GM23338 (cell line): ENCODE results near the gene VRK3. TPM values are rescaled to one million over a fixed set of nuclear protein-coding genes. Genes with fewer than 3 reads are reported as not detected.

ENCODE experiments used
- ATAC-seq: fragments of 200-7000 bp; cut with Tn5 transposase; 3 replicates; pipeline ENCODE4 v1.9.1; 2020
- DNase-seq: peaks from one replicate; pipeline ENCODE4 v3.0.0-alpha.2; 2015; ENCODE audit warnings: low spot score
- H2AFZ ChIP-seq: fragments of 200-600 bp; sonication (generic); 2 replicates; pipeline ENCODE4 v1.8.0; 2016; ENCODE audit warnings: antibody characterized with exemption, mild to moderate bottlenecking, moderate library complexity
- H3F3A ChIP-seq: fragments of 200-600 bp; sonication (generic); replicated peaks from 2 replicates; pipeline ENCODE4 v1.8.0; 2017; ENCODE audit warnings: antibody characterized with exemption, mixed run types, low read depth
- H3K27ac ChIP-seq: fragments of 200-600 bp; sonication (generic); 2 replicates; pipeline ENCODE4 v1.6.1; 2016; ENCODE audit warnings: low read depth
- H3K27me3 ChIP-seq: fragments of 200-600 bp; sonication (generic); 2 replicates; pipeline ENCODE4 v1.8.0; 2016; ENCODE audit warnings: mild to moderate bottlenecking, mixed run types, moderate library complexity; ENCODE audit not compliant: insufficient read depth
- H3K36me3 ChIP-seq: fragments of 200-600 bp; sonication (generic); 2 replicates; pipeline ENCODE4 v1.8.0; 2016; ENCODE audit warnings: mild to moderate bottlenecking; ENCODE audit not compliant: insufficient read depth
- H3K4me1 ChIP-seq: fragments of 200-600 bp; sonication (generic); 2 replicates; pipeline ENCODE4 v1.8.0; 2016; ENCODE audit warnings: mild to moderate bottlenecking, moderate library complexity; ENCODE audit not compliant: insufficient read depth
- H3K4me2 ChIP-seq: fragments of 200-600 bp; sonication (generic); 2 replicates; pipeline ENCODE4 v1.7.1; 2017; ENCODE audit warnings: mixed run types
- H3K4me3 ChIP-seq: fragments of 200-600 bp; sonication (generic); 2 replicates; pipeline ENCODE4 v1.6.1; 2016; ENCODE audit warnings: mixed run types
- H3K79me2 ChIP-seq: fragments of 200-600 bp; sonication (generic); replicated peaks from 2 replicates; pipeline ENCODE4 v1.8.0; 2017; ENCODE audit warnings: mild to moderate bottlenecking; ENCODE audit not compliant: insufficient read depth
- H3K9me2 ChIP-seq: fragments of 200-600 bp; sonication (generic); 2 replicates; pipeline ENCODE4 v1.8.0; 2017; ENCODE audit not compliant: insufficient read depth
- H4K20me1 ChIP-seq: fragments of 200-600 bp; sonication (generic); replicated peaks from 2 replicates; pipeline ENCODE4 v1.8.0; 2017; ENCODE audit warnings: mild to moderate bottlenecking; ENCODE audit not compliant: insufficient read depth
- H3K27ac Mint-ChIP-seq: 2 replicates; pipeline ENCODE4 v1.8.0; 2020; ENCODE audit warnings: inconsistent platforms, mild to moderate bottlenecking, moderate library complexity, mixed read lengths
- H3K27me3 Mint-ChIP-seq: 3 replicates; pipeline ENCODE4 v1.8.0; 2022; ENCODE audit warnings: low read depth, mild to moderate bottlenecking, moderate library complexity, mixed read lengths, inconsistent platforms; ENCODE audit not compliant: insufficient read depth, poor library complexity
- H3K36me3 Mint-ChIP-seq: 3 replicates; pipeline ENCODE4 v1.8.0; 2021; ENCODE audit warnings: low read depth, mild to moderate bottlenecking, inconsistent platforms, moderate library complexity, mixed read lengths
- H3K4me1 Mint-ChIP-seq: 3 replicates; pipeline ENCODE4 v1.8.0; 2020; ENCODE audit warnings: mild to moderate bottlenecking, inconsistent platforms, mixed read lengths
- H3K4me3 Mint-ChIP-seq: 3 replicates; pipeline ENCODE4 v1.8.0; 2021; ENCODE audit warnings: moderate library complexity, mild to moderate bottlenecking, inconsistent platforms, mixed read lengths
- H3K9me3 Mint-ChIP-seq: 3 replicates; pipeline ENCODE4 v1.8.0; 2020; ENCODE audit warnings: moderate library complexity, mild to moderate bottlenecking, inconsistent platforms, mixed read lengths
- CREB1 ChIP-seq: fragments of 250-450 bp; sonication (Bioruptor Pico); IDR thresholded peaks from 2 replicates; pipeline ENCODE4 v1.5.0; 2020; ENCODE audit warnings: low read depth, mild to moderate bottlenecking, moderate library complexity
- EZH2 ChIP-seq: fragments of 200-600 bp; sonication (generic); IDR thresholded peaks from one replicate; pipeline ENCODE4 v1.8.0; 2017; ENCODE audit warnings: antibody characterized with exemption, mild to moderate bottlenecking, low read depth; ENCODE audit not compliant: unreplicated experiment
- EZH2phosphoT487 ChIP-seq: fragments of 200-600 bp; sonication (generic); IDR thresholded peaks from one replicate; pipeline ENCODE4 v1.8.1; 2018; ENCODE audit warnings: antibody characterized with exemption; ENCODE audit not compliant: unreplicated experiment
- NANOG ChIP-seq: IDR thresholded peaks from 2 replicates; pipeline ENCODE4 v1.6.1; 2016; ENCODE audit warnings: antibody characterized with exemption, borderline replicate concordance
- POLR2AphosphoS5 ChIP-seq: IDR thresholded peaks from 2 replicates; pipeline ENCODE4 v1.6.1; 2016; ENCODE audit warnings: antibody characterized with exemption, low read depth
- STAT1 ChIP-seq: IDR thresholded peaks from one replicate; pipeline ENCODE4 v1.6.1; 2016; ENCODE audit warnings: antibody characterized with exemption; ENCODE audit not compliant: unreplicated experiment
- ZNF114 ChIP-seq: fragments of 250-450 bp; sonication (Bioruptor Pico); IDR thresholded peaks from 2 replicates; pipeline ENCODE4 v1.5.0; 2020; ENCODE audit warnings: mild to moderate bottlenecking, moderate library complexity
- ZNF331 ChIP-seq: fragments of 250-450 bp; sonication (Bioruptor Pico); IDR thresholded peaks from 2 replicates; pipeline ENCODE4 v1.5.0; 2020; ENCODE audit warnings: low read depth, mild to moderate bottlenecking, moderate library complexity
- polyA plus RNA-seq: library from polyadenylated mRNA; unstranded; fragments of >200 nt; fragmentation: Nextera tagmentation; extraction: Ambion mirVana; gene quantifications from 2 replicates; pipeline ENCODE4 v1.2.1, GENCODE V29; 2016
- total RNA-seq: library from RNA; depleted of rRNA; stranded (reverse); fragments of >200 nt; shearing (Covaris generic); gene quantifications from 2 replicates; pipeline ENCODE4 v1.2.3, GENCODE V29; 2014
- TF ChIP-seq, protein P1 (sequence below): IDR thresholded peaks from 2 replicates; pipeline ENCODE4 v1.6.1; 2016; ENCODE audit warnings: antibody characterized with exemption
- TF ChIP-seq, protein P2 (sequence below): IDR thresholded peaks from one replicate; pipeline ENCODE4 v1.6.1; 2018; ENCODE audit warnings: antibody characterized with exemption; ENCODE audit not compliant: unreplicated experiment
- TF ChIP-seq, protein P3 (sequence below), 2 experiments: fragments of 200-600 bp in 1 of 2; sonication (generic) in 1 of 2; conservative IDR thresholded peaks; 2 replicates each; pipeline versions ENCODE4 v1.5.1 to v1.6.1; 2016 to 2017; ENCODE audit warnings: antibody characterized with exemption in 2 of 2, low read depth in 2 of 2, mild to moderate bottlenecking in 2 of 2, moderate library complexity in 1 of 2

Gene VRK3
- total and polyA plus RNA-seq, 2 experiments from 2014 or later, result 17.4 to 29.1 TPM

DNA sequence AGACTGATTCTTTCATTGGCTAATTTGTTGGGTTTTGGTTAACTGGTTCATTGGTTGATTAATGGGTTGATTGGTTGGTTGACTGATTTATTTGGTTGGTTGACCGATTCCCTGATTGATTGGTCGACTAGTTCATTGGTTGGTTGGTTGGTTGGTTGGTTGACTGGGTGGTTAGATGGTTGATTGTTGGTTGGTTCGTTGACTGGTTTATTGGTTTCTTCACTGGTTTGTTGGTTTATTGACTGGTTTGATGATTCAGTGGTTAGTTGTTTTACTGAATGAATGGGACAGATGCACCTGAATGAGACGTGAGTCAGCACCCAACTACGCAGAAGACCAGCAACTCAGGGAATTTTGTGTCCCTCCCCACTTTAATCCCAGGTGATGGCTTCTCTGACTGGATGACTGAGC, 93.1 kb downstream of the VRK3 start (continued):
- no peak for TF ChIP-seq STAT1
- TF ChIP-seq, protein P1, sequence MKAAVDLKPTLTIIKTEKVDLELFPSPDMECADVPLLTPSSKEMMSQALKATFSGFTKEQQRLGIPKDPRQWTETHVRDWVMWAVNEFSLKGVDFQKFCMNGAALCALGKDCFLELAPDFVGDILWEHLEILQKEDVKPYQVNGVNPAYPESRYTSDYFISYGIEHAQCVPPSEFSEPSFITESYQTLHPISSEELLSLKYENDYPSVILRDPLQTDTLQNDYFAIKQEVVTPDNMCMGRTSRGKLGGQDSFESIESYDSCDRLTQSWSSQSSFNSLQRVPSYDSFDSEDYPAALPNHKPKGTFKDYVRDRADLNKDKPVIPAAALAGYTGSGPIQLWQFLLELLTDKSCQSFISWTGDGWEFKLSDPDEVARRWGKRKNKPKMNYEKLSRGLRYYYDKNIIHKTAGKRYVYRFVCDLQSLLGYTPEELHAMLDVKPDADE, result no peak
- TF ChIP-seq EZH2phosphoT487, result no peak

DNA sequence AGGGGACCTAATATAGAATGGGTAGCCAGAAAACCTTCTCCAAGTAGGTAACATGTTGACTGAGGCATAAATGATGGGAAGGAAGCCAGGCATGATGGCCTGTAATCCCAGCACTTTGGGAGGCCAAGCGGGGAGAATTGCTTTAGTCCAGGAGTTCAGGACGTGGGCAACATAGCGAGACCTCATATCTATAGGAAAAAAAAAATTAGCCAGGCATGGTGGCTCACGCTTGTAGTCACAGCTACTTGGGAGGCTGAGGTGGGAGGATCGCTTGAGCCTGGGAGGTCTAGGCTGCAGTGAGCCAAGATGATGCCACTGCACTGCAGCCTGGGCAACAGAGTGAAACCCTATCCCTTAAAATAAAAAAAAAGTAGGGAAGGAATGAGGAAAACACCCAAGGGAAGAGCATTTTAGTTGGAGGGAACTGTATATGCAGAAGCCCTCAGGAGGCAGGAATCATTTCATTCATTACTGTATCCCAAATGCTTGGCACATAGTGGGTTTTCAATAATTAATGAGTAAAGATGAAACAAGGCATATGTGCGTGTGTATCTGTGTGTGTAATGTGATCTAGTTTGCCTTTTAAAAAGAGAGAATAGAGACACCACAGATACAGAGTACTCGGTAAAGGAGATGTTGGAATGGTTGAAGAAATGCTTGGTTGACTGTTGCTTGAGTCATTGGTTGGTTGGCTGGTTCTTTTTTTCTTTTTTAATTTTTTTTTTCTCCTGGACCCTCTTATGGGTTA, 93.7 kb downstream of the VRK3 start:
- Histone ChIP-seq H3K4me2 (no peak overlapping the region), H3F3A (no peaks in the 10 kb centered on the region; the same call in 1 of the 2 replicates), H3K36me3 (peaks cover 4% of the 10 kb centered on the region; the same call in 1 of the 2 replicates), H2AFZ (no peak overlapping the region), H3K4me1 (peaks cover 10% of the 10 kb centered on the region), H3K27ac (no peak overlapping the region), H3K27me3 (no peaks in the 10 kb centered on the region), H4K20me1 (peaks cover 15% of the 10 kb centered on the region), H3K9me2 (no peaks in the 10 kb centered on the region), H3K4me3 (no peak overlapping the region), H3K79me2 (peaks cover 32% of the 10 kb centered on the region)
- Mint-ChIP-seq H3K4me3 (peak overlapping the region; percentile 29), H3K27ac (no peak overlapping the region), H3K9me3 (peaks cover 14% of the 10 kb centered on the region), H3K27me3 (peaks cover 23% of the 10 kb centered on the region), H3K4me1 (peaks cover 20% of the 10 kb centered on the region), H3K36me3 (peaks cover 58% of the 10 kb centered on the region)
- ATAC-seq, result no peak
- DNase-seq, result no peak
- TF ChIP-seq CREB1 (CRISPR knock-in tag) (no peak), NANOG (no peak), ZNF331 (CRISPR knock-in tag) (no peak), POLR2AphosphoS5 (no peak), ZNF114 (CRISPR knock-in tag) (no peak), EZH2phosphoT487 (no peak), EZH2 (no peak)
- TF ChIP-seq, protein P2, sequence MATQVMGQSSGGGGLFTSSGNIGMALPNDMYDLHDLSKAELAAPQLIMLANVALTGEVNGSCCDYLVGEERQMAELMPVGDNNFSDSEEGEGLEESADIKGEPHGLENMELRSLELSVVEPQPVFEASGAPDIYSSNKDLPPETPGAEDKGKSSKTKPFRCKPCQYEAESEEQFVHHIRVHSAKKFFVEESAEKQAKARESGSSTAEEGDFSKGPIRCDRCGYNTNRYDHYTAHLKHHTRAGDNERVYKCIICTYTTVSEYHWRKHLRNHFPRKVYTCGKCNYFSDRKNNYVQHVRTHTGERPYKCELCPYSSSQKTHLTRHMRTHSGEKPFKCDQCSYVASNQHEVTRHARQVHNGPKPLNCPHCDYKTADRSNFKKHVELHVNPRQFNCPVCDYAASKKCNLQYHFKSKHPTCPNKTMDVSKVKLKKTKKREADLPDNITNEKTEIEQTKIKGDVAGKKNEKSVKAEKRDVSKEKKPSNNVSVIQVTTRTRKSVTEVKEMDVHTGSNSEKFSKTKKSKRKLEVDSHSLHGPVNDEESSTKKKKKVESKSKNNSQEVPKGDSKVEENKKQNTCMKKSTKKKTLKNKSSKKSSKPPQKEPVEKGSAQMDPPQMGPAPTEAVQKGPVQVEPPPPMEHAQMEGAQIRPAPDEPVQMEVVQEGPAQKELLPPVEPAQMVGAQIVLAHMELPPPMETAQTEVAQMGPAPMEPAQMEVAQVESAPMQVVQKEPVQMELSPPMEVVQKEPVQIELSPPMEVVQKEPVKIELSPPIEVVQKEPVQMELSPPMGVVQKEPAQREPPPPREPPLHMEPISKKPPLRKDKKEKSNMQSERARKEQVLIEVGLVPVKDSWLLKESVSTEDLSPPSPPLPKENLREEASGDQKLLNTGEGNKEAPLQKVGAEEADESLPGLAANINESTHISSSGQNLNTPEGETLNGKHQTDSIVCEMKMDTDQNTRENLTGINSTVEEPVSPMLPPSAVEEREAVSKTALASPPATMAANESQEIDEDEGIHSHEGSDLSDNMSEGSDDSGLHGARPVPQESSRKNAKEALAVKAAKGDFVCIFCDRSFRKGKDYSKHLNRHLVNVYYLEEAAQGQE, result no peak
- TF ChIP-seq, protein P1, result no peak
- TF ChIP-seq, protein P3, sequence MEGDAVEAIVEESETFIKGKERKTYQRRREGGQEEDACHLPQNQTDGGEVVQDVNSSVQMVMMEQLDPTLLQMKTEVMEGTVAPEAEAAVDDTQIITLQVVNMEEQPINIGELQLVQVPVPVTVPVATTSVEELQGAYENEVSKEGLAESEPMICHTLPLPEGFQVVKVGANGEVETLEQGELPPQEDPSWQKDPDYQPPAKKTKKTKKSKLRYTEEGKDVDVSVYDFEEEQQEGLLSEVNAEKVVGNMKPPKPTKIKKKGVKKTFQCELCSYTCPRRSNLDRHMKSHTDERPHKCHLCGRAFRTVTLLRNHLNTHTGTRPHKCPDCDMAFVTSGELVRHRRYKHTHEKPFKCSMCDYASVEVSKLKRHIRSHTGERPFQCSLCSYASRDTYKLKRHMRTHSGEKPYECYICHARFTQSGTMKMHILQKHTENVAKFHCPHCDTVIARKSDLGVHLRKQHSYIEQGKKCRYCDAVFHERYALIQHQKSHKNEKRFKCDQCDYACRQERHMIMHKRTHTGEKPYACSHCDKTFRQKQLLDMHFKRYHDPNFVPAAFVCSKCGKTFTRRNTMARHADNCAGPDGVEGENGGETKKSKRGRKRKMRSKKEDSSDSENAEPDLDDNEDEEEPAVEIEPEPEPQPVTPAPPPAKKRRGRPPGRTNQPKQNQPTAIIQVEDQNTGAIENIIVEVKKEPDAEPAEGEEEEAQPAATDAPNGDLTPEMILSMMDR (conservative IDR thresholded peaks at IDR 0.05; ENCODE audit: low read depth in 2 of 2), result no peak
